ENCODE measurements around the gene TOMM70.

The TOMM70 gene

DNA sequence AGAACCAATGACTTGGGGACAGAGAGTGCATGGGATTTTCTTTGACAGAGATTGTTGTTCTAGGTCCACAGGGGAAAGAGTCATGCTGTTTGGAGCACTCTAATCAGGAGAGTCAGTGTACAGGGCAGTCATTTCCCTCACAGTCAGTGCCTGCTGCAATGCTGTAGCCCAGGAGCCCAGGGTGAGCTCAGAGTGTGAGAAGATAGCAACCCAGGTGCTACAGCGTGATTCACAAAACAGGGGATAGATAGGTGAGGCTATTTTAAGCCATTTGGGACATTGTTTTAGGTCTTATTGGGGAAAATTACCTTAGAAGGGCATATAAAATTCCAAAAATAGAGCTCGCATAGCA lies 37.7 kb upstream of the TOMM70 start:
- Histone ChIP-seq H3K36me3 (no peaks in the 10 kb centered on the region), H3K9me3 (ENCODE audit: severe bottlenecking) (no peaks in the 10 kb centered on the region), H3K4me3 (ENCODE audit: low read depth, low read length) (no peak overlapping the region), H3K27ac (no peak overlapping the region), H3K27me3 (ENCODE audit: insufficient read depth, low read depth, severe bottlenecking) (no peaks in the 10 kb centered on the region)
- TF ChIP-seq, protein P1, sequence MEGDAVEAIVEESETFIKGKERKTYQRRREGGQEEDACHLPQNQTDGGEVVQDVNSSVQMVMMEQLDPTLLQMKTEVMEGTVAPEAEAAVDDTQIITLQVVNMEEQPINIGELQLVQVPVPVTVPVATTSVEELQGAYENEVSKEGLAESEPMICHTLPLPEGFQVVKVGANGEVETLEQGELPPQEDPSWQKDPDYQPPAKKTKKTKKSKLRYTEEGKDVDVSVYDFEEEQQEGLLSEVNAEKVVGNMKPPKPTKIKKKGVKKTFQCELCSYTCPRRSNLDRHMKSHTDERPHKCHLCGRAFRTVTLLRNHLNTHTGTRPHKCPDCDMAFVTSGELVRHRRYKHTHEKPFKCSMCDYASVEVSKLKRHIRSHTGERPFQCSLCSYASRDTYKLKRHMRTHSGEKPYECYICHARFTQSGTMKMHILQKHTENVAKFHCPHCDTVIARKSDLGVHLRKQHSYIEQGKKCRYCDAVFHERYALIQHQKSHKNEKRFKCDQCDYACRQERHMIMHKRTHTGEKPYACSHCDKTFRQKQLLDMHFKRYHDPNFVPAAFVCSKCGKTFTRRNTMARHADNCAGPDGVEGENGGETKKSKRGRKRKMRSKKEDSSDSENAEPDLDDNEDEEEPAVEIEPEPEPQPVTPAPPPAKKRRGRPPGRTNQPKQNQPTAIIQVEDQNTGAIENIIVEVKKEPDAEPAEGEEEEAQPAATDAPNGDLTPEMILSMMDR (IDR thresholded peaks at IDR 0.05; ENCODE audit: low read depth, low read length) = no peak
- no peak for DNase-seq

DNA sequence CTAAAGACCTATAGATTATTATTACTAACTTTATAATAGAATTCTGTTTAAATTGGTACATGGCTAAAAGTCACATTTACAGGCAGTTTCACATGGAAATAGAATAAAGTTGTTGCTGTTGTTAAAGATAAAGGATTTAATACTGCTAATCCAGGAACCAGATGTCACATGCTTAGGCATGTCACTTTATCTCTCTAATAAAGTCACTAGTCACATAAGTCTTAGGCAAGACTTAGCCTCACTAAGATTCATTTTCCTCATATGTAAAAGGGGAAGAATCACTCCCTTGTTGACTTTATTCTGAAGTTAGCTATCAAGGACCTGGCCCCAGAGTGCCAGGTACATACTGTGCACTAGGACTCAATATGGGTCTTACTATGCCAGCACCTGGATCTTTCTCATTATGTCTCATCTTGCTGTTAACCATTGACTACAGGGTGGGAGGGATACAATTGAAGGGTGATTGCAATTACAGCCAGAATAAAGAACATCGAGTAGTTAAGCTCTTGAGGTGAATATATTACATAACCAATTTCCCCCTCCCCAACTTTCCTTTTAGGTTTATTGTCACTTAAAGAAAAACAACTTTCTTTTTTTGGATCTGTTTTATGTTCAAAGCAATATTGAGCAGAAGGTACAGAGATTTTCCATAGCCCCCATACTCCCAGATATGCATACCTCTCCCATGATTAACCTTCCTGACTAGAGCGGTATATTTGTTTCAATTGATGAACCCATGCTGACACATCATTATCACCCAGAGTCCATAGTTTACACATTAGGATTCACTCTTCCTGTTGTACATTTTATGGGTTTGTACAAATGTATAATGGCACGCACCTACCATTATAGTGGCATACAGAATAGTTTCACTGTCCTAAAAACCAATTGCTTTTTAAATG lies 37.1 kb upstream of the TOMM70 start:
- DNase-seq = no peak
- TF ChIP-seq, protein P1 (IDR thresholded peaks at IDR 0.05; ENCODE audit: low read depth, low read length) = no peak
- H3K27me3 ChIP-seq (ENCODE audit: insufficient read depth, low read depth, severe bottlenecking) = no peaks in the 10 kb centered on the region
- H3K27ac ChIP-seq = peak overlapping the region; percentile 32; the same call in 1 of the 2 replicates
- no peaks in the 10 kb centered on the region for H3K36me3 ChIP-seq
- H3K4me3 ChIP-seq (ENCODE audit: low read depth, low read length) = no peak overlapping the region
- no peaks in the 10 kb centered on the region for H3K9me3 ChIP-seq (ENCODE audit: severe bottlenecking)

DNA sequence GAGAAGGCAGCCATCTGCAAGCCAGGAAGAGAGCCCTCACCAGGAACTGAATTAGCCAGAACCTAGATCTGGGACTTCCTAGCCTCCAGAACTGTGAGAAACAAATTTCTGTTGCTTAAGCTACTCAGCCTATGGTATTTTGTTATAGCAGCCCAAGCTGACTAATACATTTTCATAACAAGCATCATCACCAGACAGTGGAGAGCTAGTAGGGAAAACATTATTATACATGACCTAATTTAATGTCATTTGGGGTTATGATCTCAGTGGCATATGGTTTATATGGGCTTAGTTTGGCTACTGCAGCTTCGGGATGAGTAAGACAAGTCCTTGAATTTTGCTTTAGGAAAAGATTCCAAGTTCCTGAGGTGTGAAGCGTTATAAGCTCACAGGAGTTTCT lies 36.1 kb upstream of the TOMM70 start:
- no peaks in the 10 kb centered on the region for H3K27me3 ChIP-seq (ENCODE audit: insufficient read depth, low read depth, severe bottlenecking)
- no peaks in the 10 kb centered on the region for H3K36me3 ChIP-seq
- DNase-seq = no peak
- TF ChIP-seq, protein P1 (IDR thresholded peaks at IDR 0.05; ENCODE audit: low read depth, low read length) = no peak
- H3K27ac ChIP-seq = no peak overlapping the region
- H3K9me3 ChIP-seq (ENCODE audit: severe bottlenecking) = no peaks in the 10 kb centered on the region
- no peak overlapping the region for H3K4me3 ChIP-seq (ENCODE audit: low read depth, low read length)

DNA sequence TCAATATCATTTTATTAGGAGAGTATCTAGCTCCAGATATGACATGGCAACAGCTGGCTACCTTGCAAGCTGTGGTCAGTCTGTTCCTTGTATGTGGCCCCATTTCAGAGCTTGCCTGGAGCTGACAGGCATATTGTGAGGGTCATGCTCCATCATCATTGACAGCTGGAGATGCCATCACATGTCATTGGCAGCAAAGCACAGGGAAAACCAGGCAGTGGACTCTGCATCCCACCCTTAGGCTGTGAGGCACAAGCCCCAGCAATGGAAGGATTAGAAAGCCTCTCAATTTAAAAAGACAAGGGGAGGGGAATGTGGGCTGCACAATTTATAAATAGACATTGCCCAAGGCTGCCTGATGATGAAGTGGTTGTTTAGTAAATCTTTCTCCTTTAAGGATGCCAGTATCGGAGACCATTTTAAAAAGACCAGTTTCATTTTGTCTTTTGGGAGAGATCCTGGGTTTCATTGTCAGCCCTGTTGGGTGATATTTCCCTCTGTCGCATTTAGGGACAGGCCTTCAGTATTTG lies 28.4 kb upstream of the TOMM70 start:
- DNase-seq = no peak
- Histone ChIP-seq H3K9me3 (ENCODE audit: severe bottlenecking) (no peaks in the 10 kb centered on the region), H3K36me3 (no peaks in the 10 kb centered on the region), H3K4me3 (ENCODE audit: low read depth, low read length) (no peak overlapping the region), H3K27ac (no peak overlapping the region), H3K27me3 (ENCODE audit: insufficient read depth, low read depth, severe bottlenecking) (no peaks in the 10 kb centered on the region)
- TF ChIP-seq, protein P1 (IDR thresholded peaks at IDR 0.05; ENCODE audit: low read depth, low read length) = no peak

DNA sequence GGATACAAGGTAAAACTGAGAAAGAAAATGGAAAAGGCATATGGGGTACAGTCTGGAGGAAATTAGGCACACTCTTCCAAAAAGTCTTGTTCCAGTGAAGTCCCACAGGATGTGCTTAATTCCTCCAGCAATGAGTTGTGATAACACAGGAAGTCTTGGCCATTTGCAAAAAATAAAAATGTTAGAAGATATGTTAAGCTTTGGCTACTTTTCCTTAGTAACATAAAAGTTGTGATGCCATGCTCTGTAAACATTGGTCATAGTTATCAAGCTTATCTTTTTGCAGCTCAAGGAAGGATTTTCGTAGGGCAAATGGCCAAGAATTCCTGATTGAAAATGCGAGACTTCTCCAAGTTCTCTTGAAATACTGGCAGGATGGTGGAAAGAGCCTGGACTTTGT lies 26.8 kb upstream of the TOMM70 start:
- Histone ChIP-seq H3K36me3 (no peaks in the 10 kb centered on the region), H3K27ac (no peak overlapping the region), H3K4me3 (ENCODE audit: low read depth, low read length) (no peak overlapping the region), H3K27me3 (ENCODE audit: insufficient read depth, low read depth, severe bottlenecking) (no peaks in the 10 kb centered on the region), H3K9me3 (ENCODE audit: severe bottlenecking) (no peaks in the 10 kb centered on the region)
- TF ChIP-seq, protein P1 (IDR thresholded peaks at IDR 0.05; ENCODE audit: low read depth, low read length) = no peak
- no peak for DNase-seq

Measured in WERI-Rb-1 (cell line).